HUES48 (cell line): ENCODE results near the gene KCNH6.

ENCODE experiments used
- H3K27ac ChIP-seq: one replicate; pipeline ENCODE4 v1.7.0; 2013; ENCODE audit warnings: low read depth, low read length, inconsistent platforms
- H3K27me3 ChIP-seq: 2 replicates; pipeline ENCODE4 v1.6.1; 2013; ENCODE audit warnings: mild to moderate bottlenecking, low read length; ENCODE audit not compliant: control insufficient read depth, insufficient read depth
- H3K36me3 ChIP-seq: 2 replicates; pipeline ENCODE4 v1.6.1; 2013; ENCODE audit warnings: low read length; ENCODE audit not compliant: control insufficient read depth, insufficient read depth
- H3K4me1 ChIP-seq: 2 replicates; pipeline ENCODE4 v1.6.1; 2013; ENCODE audit warnings: mild to moderate bottlenecking, low read length; ENCODE audit not compliant: control insufficient read depth, insufficient read depth
- H3K4me3 ChIP-seq: 2 replicates; pipeline ENCODE4 v1.5.1; 2013; ENCODE audit warnings: mild to moderate bottlenecking, low read depth, low read length
- H3K9ac ChIP-seq: 2 replicates; pipeline ENCODE4 v1.6.1; 2013; ENCODE audit warnings: mild to moderate bottlenecking, low read depth, low read length, moderate library complexity
- H3K9me3 ChIP-seq: 2 replicates; pipeline ENCODE4 v1.6.1; 2013; ENCODE audit warnings: low read length; ENCODE audit not compliant: control insufficient read depth, insufficient read depth

KCNH6 gene

DNA sequence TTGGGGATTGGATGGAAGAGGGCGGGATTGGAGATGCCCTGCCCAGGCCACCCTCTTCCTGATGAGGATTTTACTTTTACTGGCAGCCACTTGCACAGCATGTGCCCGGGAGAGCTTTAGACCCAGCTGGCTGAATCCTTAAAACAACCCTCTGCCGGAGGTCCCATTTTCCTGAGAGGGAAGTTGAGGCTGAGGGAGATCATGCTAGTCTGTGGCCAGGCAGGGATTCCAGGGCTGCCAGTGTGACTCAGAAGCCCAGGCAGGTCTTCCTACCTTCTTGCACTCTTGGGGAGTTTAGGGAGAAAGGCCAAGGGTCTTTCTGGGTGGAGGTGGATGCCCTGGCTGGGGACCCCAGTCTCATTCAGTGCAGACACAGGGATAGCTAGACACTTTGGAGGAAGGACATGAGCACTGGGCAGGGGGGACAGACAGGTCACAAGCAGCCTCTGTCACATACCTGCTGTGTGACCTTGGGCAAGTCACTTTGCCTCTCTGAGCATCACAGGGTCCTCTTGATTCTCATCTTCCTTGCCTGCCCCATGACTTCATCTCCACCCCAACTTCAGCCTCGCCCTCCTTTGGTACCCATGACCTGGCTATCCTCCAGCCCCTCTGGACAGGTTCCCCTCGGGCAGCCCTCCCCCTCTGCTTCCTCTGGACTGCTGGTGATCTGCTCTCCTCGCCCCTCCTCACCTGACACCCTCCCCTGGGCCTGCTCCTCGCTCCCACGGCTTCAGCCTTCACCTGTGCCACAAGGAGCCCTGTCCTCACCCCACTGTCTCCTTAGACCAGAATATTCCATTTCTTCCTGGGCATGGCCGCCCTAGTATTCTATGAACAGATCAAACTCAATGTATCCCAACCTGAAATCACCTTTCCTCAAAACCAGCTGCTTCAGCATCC, 15.8 kb downstream of the KCNH6 start:
- H3K9me3 ChIP-seq = no peaks in the 10 kb centered on the region
- no peak overlapping the region for H3K9ac ChIP-seq
- H3K36me3 ChIP-seq = no peaks in the 10 kb centered on the region
- H3K4me3 ChIP-seq = peak overlapping the region; percentile 48; the same call in 1 of the 2 replicates
- H3K4me1 ChIP-seq = no peaks in the 10 kb centered on the region
- no peak overlapping the region for H3K27ac ChIP-seq
- peaks cover 21% of the 10 kb centered on the region for H3K27me3 ChIP-seq

DNA sequence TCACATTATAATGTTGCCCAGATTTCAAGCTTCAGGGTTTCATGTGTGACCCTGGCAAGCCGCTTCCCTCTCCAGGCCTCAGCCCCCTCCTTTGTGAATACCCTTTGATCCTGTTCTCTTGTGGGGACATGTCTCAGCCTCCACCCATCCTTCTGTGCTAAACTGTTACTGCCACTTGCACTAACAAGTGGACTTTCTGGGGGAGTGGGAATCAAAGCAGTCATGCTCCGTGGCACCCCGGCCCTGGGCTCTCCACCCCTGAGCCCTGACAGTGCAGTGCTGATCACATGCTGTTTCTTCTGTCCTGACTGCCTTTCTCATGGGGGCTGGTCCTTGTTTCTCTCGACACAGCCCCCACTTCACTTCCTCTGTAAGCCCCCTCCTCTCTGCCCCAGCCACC, 17.4 kb downstream of the KCNH6 start:
- H3K36me3 ChIP-seq = no peaks in the 10 kb centered on the region
- no peaks in the 10 kb centered on the region for H3K4me1 ChIP-seq

DNA sequence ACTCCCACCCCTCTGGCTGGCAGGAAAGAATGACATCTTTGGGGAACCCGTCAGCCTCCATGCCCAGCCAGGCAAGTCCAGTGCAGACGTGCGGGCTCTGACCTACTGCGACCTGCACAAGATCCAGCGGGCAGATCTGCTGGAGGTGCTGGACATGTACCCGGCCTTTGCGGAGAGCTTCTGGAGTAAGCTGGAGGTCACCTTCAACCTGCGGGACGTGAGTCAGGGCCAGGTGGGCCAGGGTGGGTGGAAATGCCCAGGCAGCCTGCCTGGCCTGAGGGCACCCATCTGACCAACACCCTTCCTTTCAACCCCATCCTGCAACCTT, 19.0 kb downstream of the KCNH6 start:
- H3K36me3 ChIP-seq = no peaks in the 10 kb centered on the region
- no peaks in the 10 kb centered on the region for H3K9me3 ChIP-seq
- H3K4me3 ChIP-seq = no peak overlapping the region
- peaks cover 21% of the 10 kb centered on the region for H3K27me3 ChIP-seq
- H3K4me1 ChIP-seq = no peaks in the 10 kb centered on the region
- H3K27ac ChIP-seq = no peak overlapping the region
- H3K9ac ChIP-seq = no peak overlapping the region

More for the DNA sequence above, 17.4 kb downstream of the KCNH6 start:
- Histone ChIP-seq H3K9ac (no peak overlapping the region), H3K9me3 (no peaks in the 10 kb centered on the region), H3K27ac (no peak overlapping the region), H3K4me3 (no peak overlapping the region), H3K27me3 (peaks cover 21% of the 10 kb centered on the region)

DNA sequence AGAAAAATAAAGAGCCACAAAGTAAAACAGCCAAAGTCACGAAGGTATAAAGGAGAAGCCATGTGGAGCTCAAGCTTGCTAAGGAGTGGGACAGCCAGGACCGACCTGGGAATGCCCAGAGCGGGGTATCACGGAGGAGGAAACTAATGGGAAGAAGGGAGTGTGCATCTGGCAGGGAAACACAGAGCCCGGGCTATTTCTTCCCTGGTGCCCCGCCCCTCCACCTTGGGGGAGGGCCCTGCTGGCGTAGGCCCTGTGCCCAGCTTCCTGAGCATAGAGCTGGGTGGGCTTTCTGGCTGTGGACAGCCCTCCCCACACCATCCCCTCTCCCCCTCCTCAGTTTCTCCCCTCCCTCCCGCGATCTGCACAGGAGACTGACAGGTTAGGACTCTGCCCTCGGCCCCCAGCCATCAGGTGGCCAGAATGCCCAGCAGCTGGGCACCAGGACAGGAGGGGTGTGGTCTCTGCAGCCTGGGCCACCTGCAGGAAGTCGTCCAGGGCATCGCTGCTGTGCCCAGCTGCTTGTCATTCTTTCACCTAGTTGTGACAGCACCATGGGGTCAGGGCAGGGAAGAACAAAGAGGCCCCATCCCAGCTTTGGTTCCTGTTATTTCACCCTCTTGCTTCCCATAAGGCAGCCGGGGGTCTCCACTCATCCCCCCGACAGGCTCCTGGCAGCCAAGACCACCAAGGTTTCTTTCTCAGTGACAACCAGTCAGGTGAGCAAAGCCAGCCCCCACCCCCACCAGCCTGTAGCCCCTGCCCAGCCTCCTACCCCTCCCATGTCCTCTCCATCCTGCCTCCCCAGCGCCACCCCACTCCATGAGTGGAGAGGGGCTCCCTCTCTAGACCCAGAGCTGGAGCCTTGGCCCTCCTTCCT, 20.0 kb downstream of the KCNH6 start:
- Histone ChIP-seq H3K27ac (no peak overlapping the region), H3K27me3 (peaks cover 16% of the 10 kb centered on the region), H3K9me3 (no peaks in the 10 kb centered on the region), H3K4me1 (no peaks in the 10 kb centered on the region), H3K4me3 (no peak overlapping the region), H3K36me3 (no peaks in the 10 kb centered on the region), H3K9ac (no peak overlapping the region)

DNA sequence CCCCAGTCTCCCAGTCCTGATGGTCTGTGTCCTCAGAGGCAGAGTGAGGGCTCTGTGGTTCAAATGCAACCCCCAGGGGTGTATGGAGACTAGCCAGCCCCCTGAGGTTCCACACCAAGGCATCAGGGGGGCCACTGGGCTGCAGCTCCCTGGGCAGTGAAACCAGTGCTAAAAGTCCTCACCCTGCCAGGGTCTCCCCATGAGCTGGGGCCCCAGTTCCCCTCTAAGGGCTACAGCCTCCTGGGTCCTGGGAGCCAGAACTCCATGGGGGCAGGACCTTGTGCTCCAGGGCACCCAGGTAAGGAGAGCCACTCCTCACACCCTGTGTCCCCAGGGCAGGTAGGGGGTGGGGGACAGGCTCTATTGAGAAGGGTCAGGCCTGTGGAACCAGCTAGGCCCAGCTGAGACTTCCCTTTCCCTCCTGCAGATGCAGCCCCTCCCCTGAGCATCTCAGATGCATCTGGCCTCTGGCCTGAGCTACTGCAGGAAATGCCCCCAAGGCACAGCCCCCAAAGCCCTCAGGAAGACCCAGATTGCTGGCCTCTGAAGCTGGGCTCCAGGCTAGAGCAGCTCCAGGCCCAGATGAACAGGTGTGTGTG, 20.8 kb downstream of the KCNH6 start:
- H3K36me3 ChIP-seq = no peaks in the 10 kb centered on the region
- peaks cover 8% of the 10 kb centered on the region for H3K27me3 ChIP-seq
- no peaks in the 10 kb centered on the region for H3K9me3 ChIP-seq
- H3K9ac ChIP-seq = no peak overlapping the region
- H3K27ac ChIP-seq = no peak overlapping the region
- H3K4me1 ChIP-seq = no peaks in the 10 kb centered on the region
- no peak overlapping the region for H3K4me3 ChIP-seq

DNA sequence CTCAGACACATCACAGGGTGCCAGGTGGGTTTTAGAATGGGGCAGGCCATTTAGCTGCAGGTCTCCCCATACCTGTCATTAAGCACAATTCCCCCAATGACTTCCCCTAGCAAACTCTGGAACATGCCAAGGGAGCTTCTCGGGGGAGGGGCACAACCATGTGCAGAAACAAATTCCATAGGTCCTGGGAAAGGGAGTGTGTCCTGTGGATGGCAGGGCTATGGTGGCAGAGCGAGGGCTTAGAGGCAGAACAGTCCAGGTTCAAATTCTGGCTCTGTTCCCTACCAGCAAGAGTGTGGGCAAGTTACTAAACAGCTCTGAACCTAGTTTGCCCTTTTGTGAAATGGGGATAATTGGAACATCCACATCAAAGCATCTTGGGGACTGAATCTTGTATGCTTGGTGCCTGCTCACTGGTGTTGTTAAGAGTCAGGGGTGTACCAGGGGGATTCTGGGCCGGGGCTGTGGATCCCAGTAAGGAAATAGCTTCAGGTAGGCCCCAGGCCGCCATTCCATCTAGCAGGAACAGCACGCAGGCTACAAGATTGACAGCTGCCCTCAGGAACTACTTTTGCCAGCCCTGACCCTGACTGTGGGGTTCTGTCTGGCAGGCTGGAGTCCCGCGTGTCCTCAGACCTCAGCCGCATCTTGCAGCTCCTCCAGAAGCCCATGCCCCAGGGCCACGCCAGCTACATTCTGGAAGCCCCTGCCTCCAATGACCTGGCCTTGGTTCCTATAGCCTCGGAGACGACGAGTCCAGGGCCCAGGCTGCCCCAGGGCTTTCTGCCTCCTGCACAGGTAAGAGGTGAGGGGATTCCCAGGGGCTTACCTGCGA, 21.5 kb downstream of the KCNH6 start:
- Histone ChIP-seq H3K27me3 (peaks cover under 1% of the 10 kb centered on the region), H3K9ac (no peak overlapping the region), H3K4me3 (no peak overlapping the region), H3K36me3 (no peaks in the 10 kb centered on the region), H3K27ac (no peak overlapping the region), H3K4me1 (0 out of 2 replicates have a peak, but pooled peaks cover 4% of the 10 kb centered on the region), H3K9me3 (no peaks in the 10 kb centered on the region)

DNA sequence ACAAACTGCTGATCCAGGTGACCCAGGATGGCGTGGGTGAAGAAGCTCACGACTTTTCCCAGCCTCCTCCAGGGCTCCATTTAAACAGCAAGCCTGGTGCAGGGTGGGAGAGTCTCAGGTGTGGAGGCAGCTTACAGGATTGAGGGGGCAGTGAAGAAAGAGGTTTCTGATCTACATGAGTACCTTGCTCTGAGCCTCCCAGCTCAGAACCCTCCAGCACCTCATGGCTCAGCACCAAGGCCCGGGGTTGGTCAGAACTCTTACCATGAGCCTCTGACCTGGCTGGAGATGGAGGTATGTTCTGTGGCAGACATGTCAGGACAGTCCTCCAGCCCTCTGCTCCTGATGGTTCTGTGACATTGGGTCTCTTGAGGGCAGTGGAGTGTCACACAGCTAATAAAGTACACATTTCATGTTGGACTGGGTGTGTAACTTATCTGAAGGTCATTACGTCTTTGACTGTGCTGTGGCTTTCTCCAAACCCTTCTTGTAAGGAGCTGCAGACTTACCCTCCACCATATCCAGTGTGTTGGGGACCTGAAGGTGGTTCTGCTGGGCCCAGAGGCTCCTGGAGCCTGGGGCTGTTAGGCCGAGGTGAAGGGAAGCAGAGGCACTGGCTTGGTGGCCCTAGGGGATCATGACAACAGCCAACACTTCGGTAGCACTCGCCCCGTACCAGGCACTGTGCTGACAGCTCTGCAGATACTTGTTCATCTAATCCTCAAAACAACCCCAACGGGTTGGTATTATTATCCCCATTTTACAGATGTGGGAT, 23.3 kb downstream of the KCNH6 start:
- H3K4me1 ChIP-seq = 0 out of 2 replicates have a peak, but pooled peaks cover 4% of the 10 kb centered on the region

DNA sequence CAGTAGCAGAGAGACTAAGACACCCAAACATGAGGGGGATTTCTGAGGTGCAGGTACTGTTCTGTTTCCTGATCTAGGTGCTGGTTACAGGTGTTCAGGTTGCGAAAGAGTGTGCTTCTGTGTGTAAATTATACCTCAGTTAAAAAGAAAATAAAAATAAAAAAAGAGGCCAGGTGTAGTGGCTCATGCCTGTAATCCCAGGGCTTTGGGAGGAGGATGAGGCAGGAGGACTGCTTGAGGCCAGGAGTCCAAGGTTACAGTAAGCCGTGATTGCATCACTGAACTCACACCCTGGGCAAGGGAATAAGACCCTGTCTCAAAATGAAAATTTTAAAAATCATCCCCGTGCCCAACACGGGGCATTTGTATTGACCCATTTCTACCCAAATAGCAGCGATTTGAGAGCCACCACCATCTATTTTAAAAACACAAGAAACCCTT, 23.9 kb downstream of the KCNH6 start:
- no peaks in the 10 kb centered on the region for H3K9me3 ChIP-seq
- no peaks in the 10 kb centered on the region for H3K27me3 ChIP-seq
- no peak overlapping the region for H3K9ac ChIP-seq

More for the DNA sequence above, 23.3 kb downstream of the KCNH6 start:
- Histone ChIP-seq H3K4me3 (no peak overlapping the region), H3K9me3 (no peaks in the 10 kb centered on the region), H3K36me3 (no peaks in the 10 kb centered on the region), H3K27ac (no peak overlapping the region), H3K27me3 (no peaks in the 10 kb centered on the region), H3K9ac (no peak overlapping the region)

DNA sequence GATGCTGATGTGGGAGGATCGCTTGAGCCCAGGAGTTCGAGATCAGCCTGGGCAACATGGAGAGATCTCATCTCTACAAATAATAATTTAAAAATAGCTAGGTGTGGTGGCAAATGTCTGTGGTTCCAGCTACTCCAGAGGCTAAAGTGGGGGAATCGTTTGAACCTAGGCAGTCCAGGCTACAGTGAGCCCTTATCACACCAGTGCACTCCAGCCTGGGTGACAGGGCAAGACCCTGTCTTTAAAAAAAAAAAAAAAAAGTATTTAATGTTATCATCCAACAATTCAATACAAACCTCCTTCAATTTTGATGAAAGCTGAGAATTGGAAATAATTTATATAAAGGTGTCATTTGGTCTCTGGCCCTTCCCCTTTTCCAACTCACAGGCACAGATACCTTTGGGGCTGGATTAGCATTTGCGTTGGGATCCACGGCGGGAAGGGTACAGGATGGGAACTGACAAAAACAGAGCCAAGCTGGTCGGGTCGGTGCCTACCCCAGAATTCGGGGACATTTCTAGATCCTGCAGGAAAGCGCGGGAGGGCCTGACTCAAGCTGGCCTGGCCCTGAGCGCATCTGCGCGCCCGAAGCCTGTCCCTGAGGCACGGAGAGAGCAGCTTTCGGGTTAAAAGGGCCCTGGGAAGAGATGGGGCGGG, 26.3 kb downstream of the KCNH6 start:
- H3K4me1 ChIP-seq = peaks cover 14% of the 10 kb centered on the region
- H3K27ac ChIP-seq = peak overlapping the region; percentile 84
- peak overlapping the region; percentile 90 for H3K4me3 ChIP-seq
- H3K9me3 ChIP-seq = no peaks in the 10 kb centered on the region
- peak overlapping the region; percentile 55 for H3K9ac ChIP-seq
- no peaks in the 10 kb centered on the region for H3K27me3 ChIP-seq
- H3K36me3 ChIP-seq = no peaks in the 10 kb centered on the region

More for the DNA sequence above, 23.9 kb downstream of the KCNH6 start:
- Histone ChIP-seq H3K27ac (no peak overlapping the region), H3K4me3 (no peak overlapping the region), H3K4me1 (peaks cover 6% of the 10 kb centered on the region; the same call in 1 of the 2 replicates), H3K36me3 (no peaks in the 10 kb centered on the region)
